SK-N-SH (cell line): ENCODE results near the gene OSBP2. TPM values are rescaled to one million over a fixed set of nuclear protein-coding genes. Genes with fewer than 3 reads are reported as not detected.

Experiments used
- CTCF ChIA-PET: fragments of 300-600, 350-600 bp; formaldehyde crosslinking; extraction: SDS; loops from one replicate; lab custom pipeline; 2021; lab: Yijun Ruan, JAX
- POLR2A ChIA-PET: fragments of 350-600 bp; sonication (Branson Sonifier 250); formaldehyde crosslinking; extraction: SDS; loops from one replicate; lab custom pipeline; 2020; ENCODE audit warnings: antibody characterized with exemption, inconsistent platforms; lab: Yijun Ruan, JAX
- DNase-seq: peaks from one replicate; pipeline ENCODE4 v3.0.0; 2012
- H2AFZ ChIP-seq: fragments of 200-600 bp; sonication (generic); 2 replicates; pipeline ENCODE4 v1.8.1; 2016; ENCODE audit warnings: antibody characterized with exemption, mild to moderate bottlenecking, low read depth
- H3F3A ChIP-seq: fragments of 200-600 bp; sonication (generic); replicated peaks from 2 replicates; pipeline ENCODE3; 2016; ENCODE audit warnings: antibody characterized with exemption, mild to moderate bottlenecking; ENCODE audit not compliant: insufficient read depth
- H3K27ac ChIP-seq, 2 experiments: fragments of 200-500 bp in 1 of 2; fragments of 200-600 bp in 1 of 2; sonication (Bioruptor generic) in 1 of 2; sonication (generic), shearing (Covaris generic) in 1 of 2; 2 replicates each; pipeline versions ENCODE4 v1.5.1 to v1.6.1; 2014 to 2016; ENCODE audit warnings: low read depth in 2 of 2, inconsistent platforms in 1 of 2, low read length in 1 of 2, mild to moderate bottlenecking in 1 of 2, mixed read lengths in 1 of 2
- H3K27me3 ChIP-seq: fragments of 200-600 bp; sonication (generic), shearing (Covaris generic); 2 replicates; pipeline ENCODE4 v1.6.1; 2016; ENCODE audit warnings: mixed run types; ENCODE audit not compliant: insufficient read depth
- H3K36me3 ChIP-seq, 2 experiments: fragments of 200-500 bp in 1 of 2; fragments of 200-600 bp in 1 of 2; sonication (Bioruptor generic) in 1 of 2; sonication (generic) in 1 of 2; replicated peaks in 1 of 2; 2 replicates each; pipeline versions ENCODE3 to v1.5.1; 2014 to 2016; ENCODE audit warnings: low read length in 1 of 2, mild to moderate bottlenecking in 1 of 2; ENCODE audit not compliant: insufficient read depth in 2 of 2, control insufficient read depth in 1 of 2
- H3K4me1 ChIP-seq, 2 experiments: fragments of 200-500 bp in 1 of 2; fragments of 200-600 bp in 1 of 2; sonication (Bioruptor generic) in 1 of 2; sonication (generic), shearing (Covaris generic) in 1 of 2; 2 replicates each; pipeline versions ENCODE4 v1.5.1 to v1.6.1; 2014 to 2016; ENCODE audit warnings: low read depth in 1 of 2, low read length in 1 of 2, mixed run types in 1 of 2; ENCODE audit not compliant: insufficient read depth in 2 of 2, control insufficient read depth in 1 of 2
- H3K4me2 ChIP-seq: fragments of 200-600 bp; sonication (generic), shearing (Covaris generic); 2 replicates; pipeline ENCODE4 v1.6.1; 2017; ENCODE audit warnings: mixed run types
- H3K4me3 ChIP-seq, 2 experiments: fragments of 200-500 bp in 1 of 2; fragments of 200-600 bp in 1 of 2; sonication (Bioruptor generic) in 1 of 2; sonication (generic), shearing (Covaris generic) in 1 of 2; 2 replicates each; pipeline versions ENCODE4 v1.5.1 to v1.8.1; 2014 to 2016; ENCODE audit warnings: low read depth in 2 of 2, inconsistent platforms in 1 of 2, low read length in 1 of 2, mild to moderate bottlenecking in 1 of 2, mixed read lengths in 1 of 2, moderate library complexity in 1 of 2
- H3K79me2 ChIP-seq: fragments of 200-600 bp; sonication (generic); 2 replicates; pipeline ENCODE4 v1.8.1; 2017; ENCODE audit warnings: mild to moderate bottlenecking; ENCODE audit not compliant: insufficient read depth
- H3K9ac ChIP-seq: fragments of 200-600 bp; sonication (generic); 2 replicates; pipeline ENCODE4 v1.6.1; 2017; ENCODE audit warnings: mixed run types
- H3K9me2 ChIP-seq: fragments of 200-600 bp; sonication (generic); 2 replicates; pipeline ENCODE4 v1.6.1; 2017; ENCODE audit warnings: mixed run types
- H3K9me3 ChIP-seq: fragments of 200-600 bp; sonication (generic); 2 replicates; pipeline ENCODE4 v1.6.1; 2017; ENCODE audit warnings: mixed run types, mild to moderate bottlenecking, moderate library complexity
- H4K20me1 ChIP-seq: fragments of 200-600 bp; sonication (generic); 2 replicates; pipeline ENCODE4 v1.6.1; 2017; ENCODE audit warnings: mild to moderate bottlenecking, mixed run types; ENCODE audit not compliant: insufficient read depth
- CHD2 ChIP-seq: fragments of 150-350 bp; IDR thresholded peaks from 2 replicates; pipeline ENCODE4 v1.6.1; 2018; ENCODE audit warnings: low read length; ENCODE audit not compliant: partially characterized antibody
- CTCF ChIP-seq: fragments of 200-600 bp; sonication (generic); IDR thresholded peaks from 2 replicates; pipeline ENCODE4 v1.6.1; 2017; ENCODE audit warnings: antibody characterized with exemption, mild to moderate bottlenecking, moderate library complexity
- EP300 ChIP-seq, 2 experiments: IDR thresholded peaks; 2 replicates each; pipeline versions ENCODE4 v1.4.0 to v1.6.1; 2012; ENCODE audit warnings: borderline replicate concordance in 1 of 2, low read depth in 1 of 2, low read length in 1 of 2
- FOSL2 ChIP-seq: IDR thresholded peaks from 2 replicates; pipeline ENCODE4 v1.4.0; 2012; ENCODE audit warnings: low read depth, mild to moderate bottlenecking, moderate library complexity, borderline replicate concordance
- FOXJ3 ChIP-seq: sonication (generic); formaldehyde crosslinking; IDR thresholded peaks from 2 replicates; pipeline ENCODE4 v1.5.1; 2020; ENCODE audit warnings: mild to moderate bottlenecking, missing genetic modification reagents
- GABPA ChIP-seq: IDR thresholded peaks from 2 replicates; pipeline ENCODE4 v1.4.0; 2012; ENCODE audit warnings: low read depth, mild to moderate bottlenecking
- MAX ChIP-seq: IDR thresholded peaks from 2 replicates; pipeline ENCODE4 v1.4.0; 2012; ENCODE audit warnings: low read depth
- MEF2A ChIP-seq: IDR thresholded peaks from 2 replicates; pipeline ENCODE4 v1.4.0; 2012; ENCODE audit warnings: low read depth, borderline replicate concordance
- MXI1 ChIP-seq: IDR thresholded peaks from 2 replicates; pipeline ENCODE4 v1.6.1; 2012; ENCODE audit warnings: mild to moderate bottlenecking, low read depth, low read length, improper control_type of control experiment
- NRF1 ChIP-seq: IDR thresholded peaks from 2 replicates; pipeline ENCODE4 v1.6.1; 2012; ENCODE audit warnings: low read depth, mild to moderate bottlenecking, low read length
- RAD21 ChIP-seq: IDR thresholded peaks from 2 replicates; pipeline ENCODE4 v1.6.1; 2012; ENCODE audit warnings: mild to moderate bottlenecking, low read length
- RCOR1 ChIP-seq: fragments of 150-350 bp; IDR thresholded peaks from 2 replicates; pipeline ENCODE4 v1.6.1; 2017; ENCODE audit warnings: antibody characterized with exemption, low read length
- REST ChIP-seq: IDR thresholded peaks from 2 replicates; pipeline ENCODE4 v1.6.1; 2012; ENCODE audit warnings: mild to moderate bottlenecking, low read depth, low read length, moderate library complexity
- SIN3A ChIP-seq: IDR thresholded peaks from 2 replicates; pipeline ENCODE4 v1.6.1; 2012; ENCODE audit warnings: low read depth, mild to moderate bottlenecking, low read length, moderate library complexity, borderline replicate concordance
- SMC3 ChIP-seq: IDR thresholded peaks from 2 replicates; pipeline ENCODE4 v1.6.1; 2012; ENCODE audit warnings: low read depth, low read length, improper control_type of control experiment
- YY1 ChIP-seq: IDR thresholded peaks from 2 replicates; pipeline ENCODE4 v1.4.0; 2012; ENCODE audit warnings: low read depth, mild to moderate bottlenecking
- WGBS: methylation state at CpG from one replicate; pipeline ENCODE4 v1.1.6; 2017; ENCODE audit warnings: low lambda C conversion rate; 5-methylcytosine and 5-hydroxymethylcytosine counted together
- polyA plus RNA-seq, 3 experiments: library from polyadenylated mRNA; depleted of rRNA; stranded (reverse); fragments of >200 nt; gene quantifications; 2 replicates each; pipeline ENCODE4 v1.2.3, GENCODE V29; 2012

The OSBP2 gene
- polyA plus RNA-seq, 1 of the 3 experiments (the other 2 are of a cell fraction) = 3.1 TPM

GRCh38 chr22:30687358-30687757, 7.3 kb upstream of the OSBP2 start:
- H3K4me3 ChIP-seq = no peak overlapping the region
- H3K9me3 ChIP-seq = no peaks in the 10 kb centered on the region
- ChIA-PET POLR2A (no interaction called here), CTCF (interaction anchor here (0.9 to 1.5 kb wide), 2 partner anchors 9 to 52 kb away, joined by 3 to 5 read pairs; no protein-coding TSS in a partner anchor)
- no peaks in the 10 kb centered on the region for H3K9me2 ChIP-seq
- peaks cover 0 to 6% of the 10 kb centered on the region in 2 experiments; a peak in 1 of 4 replicates for H3K4me1 ChIP-seq
- H3F3A ChIP-seq = no peaks in the 10 kb centered on the region
- no peak overlapping the region for H3K4me2 ChIP-seq
- no peak for DNase-seq
- TF ChIP-seq FOXJ3 (CRISPR knock-in tag) (no peak), SMC3 (no peak), REST (no peak), MAX (no peak), EP300 (IDR thresholded peaks at IDR 0.05; ENCODE audit: borderline replicate concordance in 1 of 2, low read depth in 1 of 2, low read length in 1 of 2) (no peak), FOSL2 (no peak), RCOR1 (no peak), CTCF (no peak), YY1 (no peak), MXI1 (no peak), MEF2A (no peak), SIN3A (no peak), RAD21 (no peak), CHD2 (no peak), NRF1 (no peak), GABPA (no peak)
- no peaks in the 10 kb centered on the region for H3K27me3 ChIP-seq
- no peak overlapping the region for H3K9ac ChIP-seq
- H3K36me3 ChIP-seq = no peaks in the 10 kb centered on the region
- H4K20me1 ChIP-seq = no peaks in the 10 kb centered on the region
- no peak overlapping the region for H2AFZ ChIP-seq
- WGBS = 95% methylated on average over 4 of the region's 4 CpGs
- no peak overlapping the region for H3K27ac ChIP-seq
- no peaks in the 10 kb centered on the region for H3K79me2 ChIP-seq
